Measurements from ENCODE around the gene HIPK4.
"Not testable (repeated sequence)": the region's sequence is repeated elsewhere in the genome, so short reads cannot be mapped to it uniquely, and the experiment has no call there.

Gene HIPK4

DNA sequence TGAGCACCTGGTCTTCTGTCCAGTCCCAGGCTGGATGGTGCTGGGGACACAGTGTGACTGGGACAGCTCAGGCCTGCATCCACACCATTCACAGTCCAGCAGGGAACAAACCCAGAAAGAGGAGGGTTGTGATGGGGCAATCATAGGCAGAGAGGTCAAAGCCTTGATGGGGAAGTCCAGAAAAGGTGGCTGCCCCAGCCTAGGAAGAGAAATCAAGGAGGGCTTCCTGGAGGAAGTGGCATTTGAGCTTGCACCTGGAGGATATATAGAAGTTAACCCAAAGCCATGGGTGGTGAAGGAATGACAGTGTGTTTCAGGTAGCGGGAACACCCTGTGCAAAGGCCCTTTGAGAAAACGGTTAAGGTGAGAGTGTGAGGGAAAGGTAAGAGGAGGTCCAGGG lies 25.8 kb upstream of the HIPK4 start:
- no peak for DNase-seq

DNA sequence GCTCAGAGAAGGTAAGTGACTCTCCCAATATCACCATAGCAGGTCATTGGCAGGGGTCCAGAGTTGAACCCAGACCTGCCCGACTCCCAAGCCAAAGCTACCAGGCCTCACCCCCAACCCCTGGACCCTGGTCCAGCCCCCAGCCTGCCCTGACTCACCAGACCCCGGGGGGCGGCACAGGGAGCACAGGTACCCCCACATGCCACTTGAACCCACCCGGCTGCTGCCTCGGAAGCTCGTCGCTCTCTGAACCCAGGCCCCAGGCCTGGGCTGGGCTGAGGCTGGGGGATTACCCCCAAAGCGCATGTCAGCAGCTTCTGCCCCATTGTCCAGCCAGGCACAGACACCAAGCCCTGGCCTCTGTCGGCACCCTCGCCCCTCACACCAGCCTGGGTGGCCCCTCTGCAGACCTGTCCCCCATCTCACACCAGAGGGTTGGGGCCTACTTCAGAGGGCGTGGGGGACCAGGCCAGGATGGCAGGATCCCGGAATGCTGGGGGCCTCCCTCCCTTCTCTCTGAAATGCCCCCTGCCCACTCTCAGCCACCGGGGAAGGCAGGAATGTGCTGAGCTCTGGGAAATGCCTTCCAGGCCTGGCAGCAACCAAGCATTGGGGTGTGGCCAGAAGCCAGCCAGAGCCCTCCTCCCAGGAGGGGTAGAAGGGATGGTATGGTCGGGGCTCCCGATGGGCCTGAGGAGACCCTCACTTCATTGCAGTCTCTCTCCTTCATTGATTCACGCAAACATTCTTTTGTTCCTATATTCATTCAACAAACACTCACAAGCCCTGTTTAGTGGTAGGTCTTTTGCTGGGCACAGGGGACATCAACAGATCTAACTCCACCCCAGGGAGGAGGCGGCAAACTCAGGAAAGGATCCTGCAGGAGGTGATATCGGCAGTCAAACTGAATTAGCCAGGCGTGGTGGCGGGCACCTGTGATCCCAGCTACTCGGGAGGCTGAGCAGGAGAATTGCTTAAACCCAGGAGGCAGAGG lies 24.9 kb upstream of the HIPK4 start:
- no peak for DNase-seq

DNA sequence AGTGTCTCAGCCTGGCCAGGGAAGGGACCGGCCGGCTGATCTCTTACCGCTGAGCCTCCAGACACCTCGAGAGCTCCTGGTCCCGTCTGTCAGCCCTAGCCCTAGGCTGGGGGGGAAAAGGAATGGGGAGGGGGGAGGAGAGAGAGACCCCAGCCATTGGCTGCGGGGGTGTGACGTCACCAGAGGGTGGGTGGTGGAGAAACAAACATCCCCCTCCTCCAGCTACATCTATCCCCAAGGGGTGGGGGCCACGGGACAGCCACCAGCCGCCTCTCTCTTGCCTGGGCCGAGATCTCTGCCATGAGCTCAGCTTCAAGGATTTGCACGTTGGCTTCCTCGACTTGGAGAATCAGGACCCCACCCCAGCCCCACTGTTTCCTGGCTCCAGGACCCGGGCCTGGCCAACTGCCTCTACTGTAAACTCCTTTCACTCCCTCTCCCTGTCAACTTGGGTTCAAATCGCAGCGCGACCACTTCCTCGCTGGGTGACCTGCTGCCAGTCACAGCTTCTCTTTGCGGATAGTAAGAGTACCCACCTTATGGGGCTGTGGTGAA lies 23.4 kb upstream of the HIPK4 start, which contains the start of gene PRX:
PRX (minus strand) TSS at position 88 of the 555 bp plus-strand sequence. CDS start 5,446 bp downstream, outside the sequence.
- DNase-seq = no peak

DNA sequence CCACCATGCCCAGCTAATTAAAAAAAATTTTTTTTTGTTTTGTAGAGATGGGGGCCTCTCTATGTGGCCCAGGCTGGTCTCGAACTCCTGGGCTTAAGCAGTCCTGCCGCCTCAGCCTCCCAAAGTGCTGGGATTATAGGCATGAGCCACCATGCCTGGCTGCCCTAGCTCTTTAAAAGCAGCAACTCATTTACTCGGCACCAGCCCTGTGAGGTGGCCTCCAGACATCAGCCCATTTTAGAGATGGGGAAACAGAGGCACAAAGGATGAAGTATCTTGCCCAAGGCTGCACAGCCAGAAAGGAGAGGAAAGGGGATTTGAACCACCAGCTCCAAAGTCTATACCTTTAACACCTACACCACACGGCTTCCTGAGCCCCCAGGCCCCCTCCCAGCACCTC lies 22.9 kb upstream of the HIPK4 start:
- DNase-seq = no peak

DNA sequence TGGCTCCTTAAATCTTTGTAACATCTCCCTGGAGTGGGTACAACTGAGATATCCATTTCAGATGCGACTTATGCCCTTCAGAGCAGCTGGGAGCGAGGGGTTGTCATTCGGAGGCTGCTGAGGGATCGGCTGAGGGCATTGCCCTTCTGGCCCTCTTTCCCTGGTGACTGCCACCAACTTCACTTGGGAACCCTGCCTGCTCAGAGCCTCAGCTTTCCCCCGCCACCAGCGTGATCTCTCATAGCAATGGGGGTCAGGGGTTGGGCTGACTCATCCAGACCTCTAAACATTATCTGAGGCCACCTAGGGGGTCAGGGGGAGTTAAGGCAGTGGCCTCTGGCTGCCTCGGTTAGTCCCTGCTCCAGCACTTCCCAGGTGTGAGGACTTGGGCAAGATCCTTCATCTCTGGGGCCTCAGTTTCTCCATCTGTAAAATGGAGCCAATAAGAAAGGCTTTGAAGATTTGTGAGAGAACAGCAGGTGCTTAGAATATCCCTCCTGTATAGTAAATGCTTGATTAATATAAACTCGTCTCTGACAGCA lies 22.0 kb upstream of the HIPK4 start:
- no peak for DNase-seq

DNA sequence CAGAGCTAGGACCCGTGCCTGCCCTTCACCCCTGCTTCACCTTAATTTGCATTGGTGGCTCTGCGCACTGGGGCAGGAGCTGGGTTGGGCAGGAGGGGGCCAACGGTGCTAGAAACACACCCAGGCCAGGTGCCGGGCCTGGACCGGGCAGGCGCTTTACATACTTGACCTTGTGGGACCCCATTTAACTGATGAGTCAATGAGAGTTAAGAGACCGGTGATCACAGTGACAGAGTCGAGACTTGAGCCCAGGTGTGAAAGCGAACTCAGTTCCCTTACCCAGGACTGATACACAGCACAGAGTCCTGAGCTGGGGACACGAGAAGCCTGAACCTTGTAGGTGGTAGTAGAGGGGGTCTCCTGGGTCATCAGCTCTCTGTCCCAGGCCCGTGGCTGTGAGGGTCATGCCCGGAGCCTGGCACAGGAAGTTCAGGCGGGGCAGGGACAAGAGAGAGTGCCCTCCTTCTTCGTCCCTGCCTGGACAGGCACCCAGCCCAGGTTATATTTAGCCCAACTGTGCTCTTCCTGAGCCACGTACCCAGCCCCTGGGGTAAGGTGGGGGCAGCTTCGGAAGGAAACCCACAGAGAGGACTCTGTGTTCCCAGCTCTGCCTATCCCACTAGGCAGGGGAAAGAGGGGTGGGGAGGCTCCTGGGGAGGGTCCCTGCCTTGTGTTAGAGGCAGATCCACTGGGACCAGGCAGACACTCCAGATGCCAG lies 21.3 kb upstream of the HIPK4 start:
- no peak for DNase-seq

DNA sequence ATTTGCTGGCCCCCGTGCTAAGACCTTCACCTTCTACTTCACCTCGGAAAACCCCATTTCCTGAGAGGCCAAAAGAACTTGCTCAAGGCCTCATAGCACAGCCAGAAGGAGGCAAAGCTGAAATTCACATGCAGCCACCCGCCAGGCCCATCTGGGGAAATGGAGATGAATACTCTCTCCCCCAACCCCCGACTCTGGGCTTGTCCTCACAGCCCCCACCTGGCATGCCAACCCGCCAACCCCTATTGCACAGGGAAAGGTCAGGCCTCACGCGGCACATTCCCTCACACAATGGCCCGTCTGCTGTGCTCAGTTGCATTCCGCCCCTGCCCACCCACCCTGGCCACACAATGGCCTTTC lies 20.0 kb upstream of the HIPK4 start:
- no peak for DNase-seq

DNA sequence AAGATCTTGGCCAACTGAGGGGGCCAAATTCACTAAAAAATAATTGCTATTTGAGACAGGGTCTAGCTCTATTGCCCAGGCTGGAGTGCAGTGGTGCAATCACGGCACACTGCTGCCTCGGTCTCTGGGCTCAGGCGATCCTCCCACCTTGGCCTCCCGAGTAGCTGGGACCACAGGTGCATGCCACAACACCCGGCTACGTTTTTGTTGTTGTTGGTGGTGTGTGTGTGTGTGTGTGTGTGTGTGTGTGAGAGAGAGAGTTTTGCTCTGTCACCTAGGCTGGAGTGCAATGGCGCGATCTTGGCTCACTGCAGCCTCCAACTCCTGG lies 18.6 kb upstream of the HIPK4 start:
- not testable (repeated sequence) for DNase-seq

DNA sequence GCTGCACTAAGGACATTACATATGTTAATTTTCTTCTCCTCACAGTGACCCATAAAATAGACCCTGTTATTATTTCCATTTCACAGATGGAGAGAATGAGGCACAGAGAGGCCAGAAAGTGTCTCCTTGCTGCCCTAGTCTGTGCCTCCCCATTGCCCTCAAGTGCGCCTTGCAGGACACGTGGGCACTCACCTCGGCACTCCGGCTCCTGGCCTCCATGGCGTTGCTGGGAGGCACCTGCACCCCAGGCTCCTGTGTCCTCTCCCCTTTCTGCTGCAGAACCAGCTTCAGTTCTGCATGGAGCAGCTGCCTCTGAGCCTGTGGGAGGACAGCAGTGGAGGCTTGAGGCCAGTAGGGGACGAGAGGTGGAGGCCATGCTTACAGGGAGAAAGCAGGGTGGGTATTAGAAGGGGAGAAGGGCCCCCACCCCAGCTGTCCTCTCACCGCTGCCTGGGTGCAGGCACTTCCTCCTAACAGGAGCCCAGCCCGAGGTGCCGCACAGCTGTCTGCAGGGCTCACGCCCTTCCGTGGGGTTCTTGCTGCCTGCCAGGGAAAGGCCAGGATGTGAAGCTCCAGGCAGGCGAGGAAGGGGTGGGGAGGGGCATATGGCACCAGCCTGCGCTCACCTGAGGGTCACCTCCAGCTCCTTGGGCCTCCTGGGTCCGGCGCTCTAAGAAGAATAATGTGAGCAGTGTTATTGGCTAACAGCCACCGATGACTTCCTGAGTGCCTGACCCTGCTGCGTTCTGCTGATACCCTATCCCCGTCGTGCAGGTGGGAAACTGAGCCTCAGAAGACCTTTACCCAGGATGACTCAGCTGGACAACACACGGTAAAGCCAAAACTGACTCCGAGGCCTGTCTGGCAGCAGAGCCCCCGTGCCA lies 18.0 kb upstream of the HIPK4 start:
- DNase-seq = no peak

DNA sequence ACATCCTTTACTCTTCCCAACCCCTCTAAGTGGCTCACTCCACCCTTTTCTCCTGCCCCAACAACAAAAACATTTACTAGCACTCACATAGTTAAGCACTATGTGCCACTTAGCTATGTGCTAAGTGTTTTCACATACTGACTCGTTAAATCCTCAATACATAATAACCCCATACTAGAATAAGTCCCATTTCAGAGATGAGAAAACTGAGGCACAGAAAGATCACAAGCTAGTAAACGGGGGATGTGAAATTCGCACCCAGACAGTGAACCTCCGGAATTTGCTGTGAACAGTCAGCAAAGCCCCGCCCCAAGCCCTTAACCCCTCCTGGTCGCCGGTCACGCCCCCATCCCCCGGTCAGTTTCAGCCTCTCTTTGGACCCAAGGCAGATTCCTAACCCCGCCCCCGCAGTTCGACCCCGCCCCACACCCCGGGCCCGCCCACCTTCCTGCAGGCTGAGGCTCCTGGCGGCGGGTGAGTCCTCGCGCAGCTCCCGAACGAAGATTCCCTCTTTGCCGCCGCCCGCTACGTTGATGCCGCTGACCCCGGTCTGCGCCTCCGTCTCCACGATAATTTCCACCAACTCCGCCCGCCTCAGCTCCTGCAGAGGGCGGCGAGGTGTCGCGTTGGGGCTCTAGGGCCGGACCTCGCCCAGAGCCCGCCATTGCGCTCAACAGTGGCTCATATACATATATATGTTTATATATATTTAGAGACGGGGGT lies 13.4 kb upstream of the HIPK4 start:
- peak; percentile 41 for DNase-seq

DNA sequence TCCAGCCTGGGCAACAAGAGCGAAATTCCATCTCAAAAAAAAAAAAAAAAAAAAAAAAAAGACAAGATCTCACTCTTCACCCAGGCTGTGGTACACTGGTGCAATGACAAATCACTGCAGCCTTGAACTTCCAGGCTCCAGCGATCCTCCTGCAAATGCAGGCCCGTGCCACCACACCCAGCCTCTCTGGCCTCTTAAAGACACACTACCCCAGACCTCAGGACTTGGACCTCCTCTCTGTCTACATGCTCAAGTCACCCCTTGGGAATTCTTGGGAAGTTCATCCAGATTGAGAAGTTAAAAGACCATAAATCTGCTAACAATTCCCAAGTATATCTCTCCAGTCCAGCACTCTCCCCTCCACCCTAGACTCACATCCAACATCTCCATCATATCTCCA lies 10.6 kb upstream of the HIPK4 start:
- no peak for DNase-seq

DNA sequence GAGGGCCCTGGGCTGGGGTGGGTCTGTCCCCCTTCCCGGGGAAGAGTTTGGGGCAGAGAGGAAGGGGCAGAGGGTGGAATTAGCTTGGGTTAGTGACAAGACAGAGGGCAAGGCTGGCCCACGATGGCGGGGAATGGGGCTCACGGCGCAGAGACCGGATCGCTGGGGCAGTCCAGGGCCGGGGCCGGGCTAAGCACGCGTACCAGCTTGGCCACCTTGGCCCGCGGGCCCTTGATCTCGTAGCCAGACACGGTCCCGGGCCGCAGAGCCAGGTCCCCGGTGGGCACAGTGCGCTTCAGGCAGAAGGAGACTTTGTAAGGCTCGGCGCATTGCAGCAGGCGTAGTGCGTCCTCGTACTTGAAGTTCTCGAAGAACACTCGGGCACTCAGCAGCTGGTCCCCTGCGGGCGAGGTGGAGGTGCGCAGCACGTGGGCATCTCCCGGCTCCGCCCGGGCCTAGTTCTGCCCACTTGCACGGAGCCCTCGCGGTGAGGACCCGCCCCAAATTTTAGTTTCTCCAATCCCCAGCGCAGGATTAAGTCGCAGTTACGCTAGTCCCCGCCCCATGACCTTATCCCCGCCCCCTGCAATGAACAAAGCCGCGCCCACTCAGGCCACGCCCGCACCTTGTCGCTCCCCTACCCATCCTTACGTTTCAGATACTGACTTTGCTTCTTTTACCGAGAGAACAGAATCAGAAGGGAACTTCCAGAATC lies 8.6 kb upstream of the HIPK4 start:
- DNase-seq = peak; percentile 52

DNA sequence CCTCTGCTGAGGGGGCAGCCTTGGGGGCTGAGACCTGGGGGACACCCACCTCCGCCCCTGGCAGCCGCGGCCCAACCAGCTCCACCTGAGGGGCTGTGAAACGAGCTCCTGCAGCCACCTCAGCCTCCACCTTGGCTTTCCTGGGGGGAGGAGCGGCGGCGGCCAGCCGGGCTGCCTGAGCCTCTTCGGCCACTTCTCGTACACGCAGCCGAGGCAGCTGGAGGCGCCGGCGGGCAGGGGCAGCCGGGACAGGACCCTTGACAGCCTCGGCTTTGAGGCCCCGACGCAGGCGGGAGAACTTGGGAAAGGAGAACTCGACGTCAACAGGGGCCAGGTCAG lies 7.6 kb upstream of the HIPK4 start:
- DNase-seq = no peak

DNA sequence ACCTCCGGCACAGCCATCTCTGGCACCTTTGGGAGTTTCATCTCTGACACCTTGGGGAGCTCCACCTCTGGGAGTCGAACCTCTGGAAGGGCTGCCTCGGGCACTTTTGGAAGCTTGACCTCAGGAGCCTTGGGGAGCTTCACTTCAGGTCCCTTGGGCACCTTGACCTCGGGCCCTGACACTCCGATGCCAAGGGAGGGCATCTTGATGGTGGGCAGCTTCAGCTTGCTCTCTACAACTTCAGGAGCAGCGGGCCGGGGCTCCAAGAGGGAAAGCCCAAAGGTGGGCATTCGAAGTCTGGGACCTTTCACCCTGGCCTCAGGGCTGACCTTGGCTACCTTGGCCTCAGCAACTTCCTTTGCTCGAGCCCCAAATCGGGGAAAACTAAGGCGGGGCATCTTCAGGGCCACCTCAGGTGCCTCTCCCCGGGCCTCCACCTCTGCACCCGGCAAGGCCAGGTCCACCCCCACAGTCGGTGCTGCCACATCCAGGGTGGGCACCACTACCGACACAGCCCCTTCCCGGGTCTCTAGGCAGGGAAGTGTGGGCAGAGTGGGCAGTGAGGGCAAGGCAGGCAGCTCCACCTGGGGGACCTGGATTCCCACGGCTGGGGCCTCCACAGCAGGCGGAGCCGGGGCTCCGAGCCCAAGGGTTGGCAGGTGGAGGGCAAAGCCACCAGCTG lies 7.0 kb upstream of the HIPK4 start:
- DNase-seq = no peak

DNA sequence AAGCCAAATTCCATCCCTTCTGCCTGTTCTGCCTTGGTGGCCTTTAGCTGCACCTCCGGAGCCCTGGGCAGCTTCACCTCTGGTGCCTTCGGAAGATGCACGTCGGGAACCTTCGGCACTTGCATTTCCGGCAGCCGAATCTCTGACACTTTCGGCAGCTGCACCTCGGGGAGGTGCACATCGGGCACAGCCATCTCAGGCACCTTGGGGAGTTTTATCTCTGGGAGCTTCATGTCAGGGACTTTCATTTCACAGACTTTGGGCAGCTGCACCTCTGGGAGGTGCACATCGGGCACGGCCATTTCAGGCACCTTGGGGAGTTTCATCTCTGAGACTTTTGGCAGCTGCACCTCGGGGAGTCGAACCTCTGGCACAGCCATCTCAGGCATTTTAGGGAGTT lies 6.0 kb upstream of the HIPK4 start:
- DNase-seq = no peak

DNA sequence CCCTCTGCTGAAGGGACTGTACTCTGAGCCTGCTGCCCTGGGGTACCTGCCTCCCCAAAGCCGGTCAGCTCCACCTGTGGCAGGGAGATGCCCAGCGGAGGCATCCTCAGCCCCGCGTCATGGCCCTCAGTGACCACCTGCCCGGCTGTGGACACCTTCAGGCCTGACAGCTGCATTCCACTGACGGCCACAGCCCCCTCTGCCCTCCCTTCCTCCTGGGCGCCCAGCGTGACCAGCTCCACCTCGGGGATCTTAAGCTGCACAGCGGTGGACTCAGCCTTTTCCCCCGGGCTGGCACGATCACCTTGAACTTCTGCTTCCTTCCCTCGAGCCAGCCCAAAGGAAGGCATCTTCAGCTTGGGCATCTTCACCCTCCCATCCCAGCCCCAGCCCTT lies 4.8 kb upstream of the HIPK4 start:
- no peak for DNase-seq

DNA sequence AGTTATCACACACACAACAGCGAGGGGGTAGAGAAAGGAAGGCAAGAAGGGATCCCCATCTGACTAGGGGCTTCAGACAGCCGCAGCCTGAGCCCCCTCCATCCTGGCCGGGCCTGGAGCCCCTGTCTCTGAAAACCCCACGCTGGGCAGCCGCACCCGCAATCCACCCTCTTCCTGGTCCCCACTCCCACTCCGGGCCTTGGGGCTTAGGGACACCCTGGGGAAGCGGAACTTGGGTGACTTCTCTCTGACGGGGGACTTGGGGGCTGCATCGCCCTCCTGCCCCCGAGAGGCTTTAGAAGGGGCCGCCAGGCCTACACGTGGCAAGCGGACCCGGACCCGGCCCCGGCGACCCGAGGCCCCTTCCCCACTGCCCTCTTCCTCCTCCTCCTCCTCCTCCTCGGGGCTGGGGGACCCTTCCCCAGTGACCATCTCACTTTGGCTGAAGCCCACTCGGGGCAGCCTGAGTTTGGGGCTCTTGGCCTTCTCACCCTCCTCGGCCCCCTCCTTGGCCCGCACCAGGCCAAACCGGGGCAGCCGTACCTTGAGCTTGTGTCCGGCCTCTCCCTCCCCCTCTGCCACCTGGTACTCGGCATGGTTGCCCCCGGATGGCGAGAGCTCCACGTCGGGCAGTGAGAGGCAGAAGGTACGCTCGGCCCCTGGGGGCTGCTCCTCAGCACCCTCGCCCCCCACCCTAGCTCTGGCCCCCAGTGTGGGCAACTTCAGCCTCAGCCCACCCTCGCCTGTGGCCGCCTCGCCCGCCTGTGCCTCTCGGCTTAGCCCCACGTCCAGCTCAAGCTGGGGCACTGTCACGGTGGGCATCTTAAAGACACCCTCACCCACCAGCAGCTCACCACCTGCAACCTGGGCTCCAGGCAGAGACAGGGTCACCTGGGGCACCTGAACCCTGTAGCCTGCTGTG lies 4.2 kb upstream of the HIPK4 start:
- no peak for DNase-seq

DNA sequence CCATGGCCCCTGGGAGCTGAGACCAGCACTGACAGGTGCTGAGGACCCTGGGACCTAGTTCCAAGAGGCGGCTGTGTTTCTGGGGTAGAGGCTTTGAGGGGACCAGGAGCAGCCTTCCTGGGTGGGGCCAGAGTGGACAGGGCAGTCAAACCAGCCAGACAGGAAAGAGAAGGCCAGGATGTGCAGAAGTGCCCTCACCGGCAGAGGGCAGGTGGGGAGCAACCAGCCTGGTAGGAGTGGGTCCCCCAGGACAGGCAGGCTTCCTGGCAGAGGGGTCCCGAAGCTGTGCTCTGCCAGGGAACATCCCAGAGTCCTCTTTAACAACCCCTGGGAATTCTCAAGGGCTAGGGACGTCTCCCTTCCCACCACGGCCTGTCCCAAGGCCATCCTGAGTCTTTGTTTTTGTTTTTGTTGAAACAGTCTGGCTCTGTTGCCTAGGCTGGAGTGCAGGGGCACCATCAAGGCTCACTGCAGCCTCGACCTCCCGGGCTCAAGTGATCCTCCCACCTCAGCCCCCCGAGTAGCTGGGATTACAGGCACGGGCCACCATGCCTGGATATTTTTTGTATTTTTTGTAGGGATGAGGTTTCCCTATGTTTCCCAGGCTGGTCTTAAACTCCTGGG lies 3.0 kb upstream of the HIPK4 start:
- DNase-seq = no peak

DNA sequence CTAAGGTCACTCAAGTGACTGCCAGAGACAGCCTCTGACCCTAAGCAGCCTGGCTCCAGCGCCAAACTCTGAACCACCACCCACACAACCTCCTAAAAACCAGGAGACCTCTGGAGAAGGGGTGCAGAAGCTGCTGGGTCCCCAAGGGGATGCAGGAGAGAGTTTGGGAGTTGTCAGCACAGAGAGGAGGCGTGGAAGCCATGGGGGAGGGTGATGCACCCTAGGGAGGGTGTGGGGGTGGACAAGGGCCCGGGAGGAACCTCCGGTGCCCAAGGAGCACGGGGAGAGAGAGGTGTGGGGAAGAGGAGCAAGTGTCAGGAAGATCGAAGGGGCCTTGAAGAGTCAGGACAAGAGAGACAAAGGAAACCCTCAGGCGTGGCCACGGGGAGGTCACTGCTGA lies 2.1 kb upstream of the HIPK4 start:
- no peak for DNase-seq
